CD14-positive monocyte (primary cell): ENCODE data around the gene SETDB1. TPM values are rescaled to one million over a fixed set of nuclear protein-coding genes. Genes with fewer than 3 reads are reported as not detected.

Experiments
- DNase-seq, 3 donors: peaks; one replicate each; pipeline ENCODE4 v3.0.0-alpha.2; 2011 to 2022
- H2AFZ ChIP-seq: 2 replicates; pipeline ENCODE4 v1.6.0; 2012; ENCODE audit warnings: mild to moderate bottlenecking, low read depth, low read length, inconsistent platforms; ENCODE audit not compliant: insufficient read depth, poor library complexity, severe bottlenecking
- H3K27ac ChIP-seq, 2 donors: 1 replicate in 1 of 2; 2 replicates in 1 of 2; pipeline ENCODE4 v1.5.1; 2012 to 2013; ENCODE audit warnings: low read length in 2 of 2, control low read depth in 1 of 2, inconsistent platforms in 1 of 2, low read depth in 1 of 2, mild to moderate bottlenecking in 1 of 2
- H3K27me3 ChIP-seq, 2 donors: one replicate each; pipeline versions ENCODE4 v1.6.0 to v1.6.1; 2011 to 2013; ENCODE audit warnings: low read length in 2 of 2; ENCODE audit not compliant: control insufficient read depth in 2 of 2, insufficient read depth in 2 of 2
- H3K36me3 ChIP-seq, 2 donors: replicated peaks in 1 of 2; 1 replicate in 1 of 2; 2 replicates in 1 of 2; pipeline versions ENCODE4 v1.5.1 to v1.6.1; 2012 to 2013; ENCODE audit warnings: low read length in 2 of 2, control low read depth in 1 of 2, inconsistent platforms in 1 of 2, mild to moderate bottlenecking in 1 of 2; ENCODE audit not compliant: insufficient read depth in 2 of 2, control insufficient read depth in 1 of 2
- H3K4me1 ChIP-seq, 2 donors: 1 replicate in 1 of 2; 2 replicates in 1 of 2; pipeline versions ENCODE4 v1.5.1 to v1.6.1; 2012 to 2013; ENCODE audit warnings: low read length in 2 of 2, control low read depth in 1 of 2, inconsistent platforms in 1 of 2, mild to moderate bottlenecking in 1 of 2, moderate library complexity in 1 of 2; ENCODE audit not compliant: insufficient read depth in 2 of 2, control insufficient read depth in 1 of 2
- H3K4me2 ChIP-seq: replicated peaks from 2 replicates; pipeline ENCODE3; 2012; ENCODE audit warnings: low read length, moderate library complexity, mild to moderate bottlenecking; ENCODE audit not compliant: poor library complexity, severe bottlenecking; ENCODE audit errors: extremely low read depth
- H3K4me3 ChIP-seq, 3 experiments: fragments of 200-600 bp in 1 of 3; sonication (generic) in 1 of 3; replicated peaks in 1 of 3; 1 replicate in 2 of 3; 2 replicates in 1 of 3; pipeline ENCODE4 v1.5.1; 2011 to 2013; ENCODE audit warnings: low read length in 3 of 3, mild to moderate bottlenecking in 3 of 3, control low read depth in 2 of 3, low read depth in 2 of 3, inconsistent platforms in 1 of 3, moderate library complexity in 1 of 3
- H3K79me2 ChIP-seq: 2 replicates; pipeline ENCODE4 v1.6.0; 2012; ENCODE audit warnings: mild to moderate bottlenecking, control low read depth, inconsistent platforms, low read length, moderate library complexity; ENCODE audit not compliant: insufficient read depth
- H3K9ac ChIP-seq: 2 replicates; pipeline ENCODE4 v1.6.0; 2017; ENCODE audit warnings: low read length, mild to moderate bottlenecking; ENCODE audit not compliant: insufficient read depth, poor library complexity, severe bottlenecking
- H3K9me3 ChIP-seq, 2 donors: replicated peaks in 1 of 2; 1 replicate in 1 of 2; 2 replicates in 1 of 2; pipeline versions ENCODE4 v1.5.1 to v1.6.1; 2012 to 2013; ENCODE audit warnings: low read length in 2 of 2, control low read depth in 1 of 2; ENCODE audit not compliant: control insufficient read depth in 1 of 2, insufficient read depth in 1 of 2
- H4K20me1 ChIP-seq: 2 replicates; pipeline ENCODE4 v1.6.0; 2012; ENCODE audit warnings: mild to moderate bottlenecking, low read length, control low read depth, moderate library complexity; ENCODE audit not compliant: insufficient read depth
- H3K27ac Mint-ChIP-seq, 7 donors: one replicate each; pipeline ENCODE4 v1.8.0; 2020; ENCODE audit warnings: mild to moderate bottlenecking in 7 of 7, mixed read lengths in 7 of 7, moderate library complexity in 6 of 7, inconsistent platforms in 2 of 7
- H3K27me3 Mint-ChIP-seq, 3 donors: one replicate each; pipeline ENCODE4 v1.8.0; 2021 to 2022; ENCODE audit warnings: low read depth in 3 of 3, mild to moderate bottlenecking in 3 of 3, mixed read lengths in 3 of 3, moderate library complexity in 3 of 3, inconsistent platforms in 1 of 3
- H3K36me3 Mint-ChIP-seq, 2 donors: one replicate each; pipeline ENCODE4 v1.8.0; 2020; ENCODE audit warnings: mixed read lengths in 2 of 2, inconsistent platforms in 1 of 2, mild to moderate bottlenecking in 1 of 2
- H3K4me1 Mint-ChIP-seq: one replicate; pipeline ENCODE4 v1.8.0; 2020; ENCODE audit warnings: mild to moderate bottlenecking, mixed read lengths
- H3K4me3 Mint-ChIP-seq, 2 donors: one replicate each; pipeline ENCODE4 v1.8.0; 2020; ENCODE audit warnings: mild to moderate bottlenecking in 2 of 2, mixed read lengths in 2 of 2, moderate library complexity in 1 of 2
- H3K9me3 Mint-ChIP-seq, 7 donors: one replicate each; pipeline ENCODE4 v1.8.0; 2020 to 2022; ENCODE audit warnings: mixed read lengths in 7 of 7, mild to moderate bottlenecking in 6 of 7, moderate library complexity in 6 of 7, inconsistent platforms in 2 of 7
- CTCF ChIP-seq: fragments of 200-600 bp; IDR thresholded peaks from one replicate; pipeline ENCODE4 v1.8.0; 2022; ENCODE audit warnings: antibody characterized with exemption, mild to moderate bottlenecking
- WGBS: methylation state at CpG from one replicate; pipeline ENCODE4 v1.1.5; 2013; ENCODE audit warnings: missing lambda C conversion rate; ENCODE audit not compliant: insufficient coverage; 5-methylcytosine and 5-hydroxymethylcytosine counted together
- intact Hi-C, 2 donors: fragments of 100-400 bp; cut with micrococcal nuclease; formaldehyde crosslinking; loops; one replicate each; pipeline versions ENCODE4 v1.15.0 to v1.15.1; 2023
- polyA plus RNA-seq, 3 donors: library from polyadenylated mRNA; depleted of rRNA in 1 of 3; unstranded in 2 of 3; stranded (reverse) in 1 of 3; fragments of 300-500 nt in 2 of 3; fragments of >200 nt in 1 of 3; fragmentation: Illumina TruSeq in 2 of 3; gene quantifications; 1 replicate in 2 of 3; 2 replicates in 1 of 3; pipeline ENCODE4 v1.2.3, GENCODE V29; 2012 to 2021

Gene SETDB1
- polyA plus RNA-seq, 3 donors, result 13.9 to 69.4 (median 15.5) TPM

GRCh38 chr1:151012684-151013471, 86.7 kb downstream of the SETDB1 start:
- TF ChIP-seq CTCF, result no peak
- WGBS, result 96% methylated on average over 10 of the region's 14 CpGs
- Histone ChIP-seq H3K4me2 (no peak overlapping the region), H3K79me2 (peaks cover 17% of the 10 kb centered on the region), H3K9ac (no peak overlapping the region), H2AFZ (no peak overlapping the region), H3K27me3 (no peaks in the 10 kb centered on the region), H3K27ac (no peak overlapping the region), H3K4me1 (peaks cover 11 to 16% of the 10 kb centered on the region in 2 donors), H3K9me3 (no peaks in the 10 kb centered on the region), H3K4me3 (no peak overlapping the region), H3K36me3 (peaks cover 2 to 12% of the 10 kb centered on the region in 2 donors), H4K20me1 (no peaks in the 10 kb centered on the region)
- Mint-ChIP-seq H3K4me3 (no peak overlapping the region), H3K36me3 (peaks cover 7 to 18% of the 10 kb centered on the region in 2 donors), H3K9me3 (no peaks in the 10 kb centered on the region), H3K4me1 (peaks cover 21% of the 10 kb centered on the region), H3K27ac (no peak overlapping the region), H3K27me3 (peaks cover 0 to 3% (median 0%) of the 10 kb centered on the region in 3 donors)
- intact Hi-C loops, result loop anchor here in 1 of 2 donors (5.0 kb wide), 1 partner anchor 34 kb away; the partner anchor contains the start of gene C1orf56
- DNase-seq, result no peak

GRCh38 chr1:151013518-151013917, 87.4 kb downstream of the SETDB1 start:
- Mint-ChIP-seq H3K27ac (no peak overlapping the region), H3K27me3 (peaks cover 0 to under 1% (median 0%) of the 10 kb centered on the region in 3 donors), H3K9me3 (no peaks in the 10 kb centered on the region), H3K4me1 (peaks cover 16% of the 10 kb centered on the region), H3K4me3 (no peak overlapping the region), H3K36me3 (peaks cover 13 to 22% of the 10 kb centered on the region in 2 donors)
- Histone ChIP-seq H4K20me1 (no peaks in the 10 kb centered on the region), H3K9ac (no peak overlapping the region), H3K27ac (no peak overlapping the region), H3K27me3 (no peaks in the 10 kb centered on the region), H3K4me2 (no peak overlapping the region), H3K36me3 (peaks cover 5 to 18% of the 10 kb centered on the region in 2 donors), H3K4me1 (peaks cover 9 to 13% of the 10 kb centered on the region in 2 donors), H3K9me3 (no peaks in the 10 kb centered on the region), H3K4me3 (no peak overlapping the region), H2AFZ (no peak overlapping the region), H3K79me2 (peaks cover 15% of the 10 kb centered on the region)
- DNase-seq, result no peak
- no peak for TF ChIP-seq CTCF
- WGBS, result 100% methylated on average over 1 of the region's 2 CpGs
- intact Hi-C loops, result loop anchor here in 1 of 2 donors (5.0 kb wide), 1 partner anchor 34 kb away; the partner anchor contains the start of gene C1orf56

Other genes starting within 250 kb of the SETDB1 start
- 1 to 10 TPM; 1.5 to 9.7 (median 4.7) TPM for gene GOLPH3L, start 229.2 kb upstream of the SETDB1 start, polyA plus RNA-seq
- 1 to 10 TPM in 1 of 3 donors, under 1 TPM in 1, not detected in 1; 0.48 to 5.6 TPM for gene HORMAD1, start 205.5 kb upstream of the SETDB1 start, polyA plus RNA-seq
- gene CTSS, start 160.6 kb upstream of the SETDB1 start, polyA plus RNA-seq, result 1,000 to 10,000 TPM; 2,349 to 6,327 (median 5,201) TPM
- 10 to 100 TPM in 1 of 3 donors, 1 to 10 TPM in 2; 2.1 to 17.8 (median 2.4) TPM for gene CTSK, start 118.1 kb upstream of the SETDB1 start, polyA plus RNA-seq
- gene ARNT, start 49.8 kb upstream of the SETDB1 start, polyA plus RNA-seq, result 10 to 100 TPM; 25.8 to 38.8 (median 38.6) TPM
- gene CTXND2, start 39.2 kb upstream of the SETDB1 start, polyA plus RNA-seq, result not detected
- 100 to 1,000 TPM; 152 to 224 (median 200) TPM for gene CERS2, start 48.5 kb downstream of the SETDB1 start, polyA plus RNA-seq
- gene ANXA9, start 55.9 kb downstream of the SETDB1 start, polyA plus RNA-seq, result 1 to 10 TPM in 2 of 3 donors, under 1 TPM in 1; 0.28 to 1.7 (median 1.4) TPM
- 10 to 100 TPM; 11.5 to 25.0 (median 13.2) TPM for gene MINDY1, start 80.5 kb downstream of the SETDB1 start, polyA plus RNA-seq
- 10 to 100 TPM in 2 of 3 donors, 1 to 10 TPM in 1; 8.4 to 22.8 (median 22.6) TPM for gene PRUNE1, start 82.1 kb downstream of the SETDB1 start, polyA plus RNA-seq
- gene BNIPL, start 110.2 kb downstream of the SETDB1 start, polyA plus RNA-seq, result under 1 TPM in 1 of 3 donors, not detected in 2; 0.77 TPM
- 1 to 10 TPM in 1 of 3 donors, under 1 TPM in 2; 0.60 to 1.5 (median 0.62) TPM for gene C1orf56, start 121.4 kb downstream of the SETDB1 start, polyA plus RNA-seq
- gene CDC42SE1, start 133.3 kb downstream of the SETDB1 start, polyA plus RNA-seq, result 100 to 1,000 TPM in 1 of 3 donors, 10 to 100 TPM in 2; 62.1 to 302 (median 75.7) TPM
- gene MLLT11, start 134.0 kb downstream of the SETDB1 start, polyA plus RNA-seq, result under 1 TPM; 0.38 to 0.93 (median 0.40) TPM
- gene GABPB2, start 144.4 kb downstream of the SETDB1 start, polyA plus RNA-seq, result 10 to 100 TPM in 1 of 3 donors, 1 to 10 TPM in 2; 2.2 to 14.0 (median 2.2) TPM
- gene SEMA6C, start 220.3 kb downstream of the SETDB1 start, polyA plus RNA-seq, result 1 to 10 TPM in 1 of 3 donors, under 1 TPM in 2; 0.39 to 1.4 (median 0.97) TPM
- 100 to 1,000 TPM in 2 of 3 donors, 10 to 100 TPM in 1; 50.3 to 104 (median 103) TPM for gene TNFAIP8L2, start 230.3 kb downstream of the SETDB1 start, polyA plus RNA-seq
- under 1 TPM in 2 of 3 donors, not detected in 1; 0.16 to 0.24 TPM for gene LYSMD1, start 239.5 kb downstream of the SETDB1 start, polyA plus RNA-seq
- gene SCNM1, start 239.8 kb downstream of the SETDB1 start, polyA plus RNA-seq, result 100 to 1,000 TPM in 2 of 3 donors, 10 to 100 TPM in 1; 74.9 to 110 (median 103) TPM
- gene TMOD4, start 249.6 kb downstream of the SETDB1 start, polyA plus RNA-seq, result 1 to 10 TPM in 1 of 3 donors, not detected in 2; 2.0 TPM